GM18519 (cell line): Measurements from ENCODE around the gene KRTAP10-11.
"Not testable (repeated sequence)": the region's sequence is repeated elsewhere in the genome, so short reads cannot be mapped to it uniquely, and the experiment has no call there.

Source experiments
- ATAC-seq: cut with Tn5 transposase; IDR thresholded peaks from one replicate; pipeline ENCODE4 v1.9.1; 2021; ENCODE audit warnings: mild to moderate bottlenecking, moderate library complexity; ENCODE audit not compliant: unreplicated experiment, low FRiP score

The KRTAP10-11 gene

DNA sequence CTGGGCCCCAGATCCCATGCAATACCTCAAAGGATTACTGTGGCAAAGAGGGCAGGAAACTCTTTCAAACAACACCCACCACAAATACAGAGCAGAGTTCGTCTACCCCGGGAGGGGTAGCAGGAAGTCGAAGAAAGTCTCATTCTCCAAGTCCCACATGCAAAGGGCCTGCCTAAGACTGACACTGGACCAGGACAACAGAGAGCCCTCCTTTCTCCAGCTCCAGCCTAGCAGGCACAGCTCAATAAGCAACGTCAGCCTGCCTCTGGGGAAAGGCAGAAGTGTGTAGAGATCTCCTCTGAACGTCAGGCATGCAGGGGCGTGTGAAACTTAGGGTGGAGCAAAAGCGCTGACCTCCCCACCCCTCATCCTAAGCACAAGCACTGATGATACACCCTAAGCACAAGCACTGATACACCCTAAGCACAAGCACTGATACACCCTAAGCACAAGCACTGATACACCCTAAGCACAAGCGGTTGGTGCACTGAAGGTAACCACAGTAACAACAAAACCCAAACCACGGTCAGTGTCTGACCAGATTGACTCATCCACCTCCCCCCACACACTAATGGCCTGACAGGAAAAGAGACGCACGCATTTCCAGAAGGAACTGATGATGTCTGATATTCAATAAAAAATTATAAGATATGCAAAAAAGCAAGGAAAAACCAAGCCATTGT, 12.8 kb downstream of the KRTAP10-11 start:
- no peak for ATAC-seq

DNA sequence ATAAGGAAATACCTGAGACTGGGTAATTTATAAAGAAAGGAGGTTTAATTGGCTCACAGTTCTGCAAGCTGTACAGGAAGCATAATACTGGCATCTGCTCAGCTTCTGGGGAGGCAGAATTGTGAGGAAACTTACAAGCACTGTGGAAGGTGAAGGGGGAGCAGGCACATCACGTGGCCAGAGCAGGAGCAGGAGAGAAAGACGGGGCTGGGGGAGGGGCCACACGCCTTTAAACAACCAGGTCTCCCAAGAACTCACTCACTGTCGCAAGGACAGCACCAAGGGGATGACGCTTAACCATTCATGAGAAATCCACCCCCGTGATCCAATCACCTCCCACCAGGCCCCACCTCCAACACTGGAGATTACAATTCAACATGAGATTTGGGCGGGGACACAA, 15.4 kb downstream of the KRTAP10-11 start:
- ATAC-seq: not testable (repeated sequence)

- ATAC-seq: no peak
These were observed 18.5 kb downstream of the KRTAP10-11 start for GRCh38 chr21:44664691-44665090.

DNA sequence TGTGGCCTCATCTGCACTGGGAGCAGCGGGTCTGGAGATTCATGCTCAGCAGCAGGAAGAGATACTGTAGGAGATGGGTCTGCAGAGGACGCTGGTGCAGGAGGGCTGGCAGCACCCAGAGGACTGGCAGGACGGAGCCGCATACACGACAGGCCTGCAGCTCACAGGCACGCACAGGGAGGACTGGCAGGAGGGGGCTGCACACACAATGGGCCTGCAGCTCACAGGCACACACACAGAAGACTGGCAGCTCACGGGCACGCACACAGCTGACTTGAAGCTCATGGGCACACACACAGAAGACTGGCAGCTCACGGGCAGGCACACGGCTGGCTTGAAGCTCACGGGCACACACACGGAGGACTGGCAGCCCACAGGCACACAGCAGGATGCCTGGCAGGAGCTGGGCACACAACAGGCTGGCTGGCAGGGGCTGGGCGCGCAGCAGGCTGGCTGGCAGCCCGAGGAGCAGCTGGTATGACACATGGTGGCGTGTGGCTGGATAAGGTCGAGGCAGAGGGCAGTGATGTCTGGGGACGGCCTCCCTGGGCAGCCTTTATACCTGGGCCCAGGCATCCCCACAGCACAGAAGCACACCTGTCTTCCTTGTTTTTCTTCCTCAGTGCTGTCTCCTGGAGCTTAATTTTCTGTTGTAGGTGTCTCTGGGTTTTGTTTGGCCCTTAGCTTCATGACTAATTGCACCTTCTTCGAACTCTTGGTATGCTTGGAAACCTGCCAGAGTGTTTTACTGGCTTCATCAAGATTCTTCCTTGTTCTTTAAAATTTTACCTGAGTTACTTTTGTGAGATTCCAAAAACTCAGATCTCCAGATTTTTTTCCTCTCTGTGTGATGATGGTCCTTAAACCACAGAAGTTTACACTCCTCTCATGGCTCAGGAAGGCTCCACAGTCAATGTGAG, 20.4 kb downstream of the KRTAP10-11 start, which contains the start of gene KRTAP12-2:
TSS of gene KRTAP12-2 (minus strand) at position 527 of the 920 bp plus-strand sequence. CDS start at position 486, 41 bp downstream.
- ATAC-seq: no peak

GRCh38 chr21:44667612-44668011, 21.4 kb downstream of the KRTAP10-11 start:
- ATAC-seq: no peak

GRCh38 chr21:44670642-44671432, 24.6 kb downstream of the KRTAP10-11 start:
- ATAC-seq: no peak

- ATAC-seq: no peak
These were observed 25.7 kb downstream of the KRTAP10-11 start for GRCh38 chr21:44671911-44672310.

DNA sequence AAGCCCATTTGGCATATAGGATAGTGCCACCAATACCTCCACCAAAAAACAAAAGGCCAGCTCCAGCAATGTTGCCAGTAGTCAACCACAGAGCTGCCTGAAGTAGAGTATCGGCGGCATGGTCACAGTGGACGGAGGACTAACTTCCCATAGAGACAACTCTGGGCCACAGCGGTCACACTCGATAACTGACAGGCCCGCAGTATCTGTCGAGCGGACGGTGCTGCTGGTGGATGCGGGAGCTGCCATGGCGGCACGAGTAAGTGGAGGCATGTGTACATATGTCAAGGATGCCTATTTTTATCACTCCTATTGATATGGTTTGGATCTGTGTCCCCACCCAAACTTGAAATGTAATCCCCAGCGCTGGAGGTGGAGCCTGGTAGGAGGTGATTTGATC, 31.7 kb downstream of the KRTAP10-11 start:
- no peak for ATAC-seq

DNA sequence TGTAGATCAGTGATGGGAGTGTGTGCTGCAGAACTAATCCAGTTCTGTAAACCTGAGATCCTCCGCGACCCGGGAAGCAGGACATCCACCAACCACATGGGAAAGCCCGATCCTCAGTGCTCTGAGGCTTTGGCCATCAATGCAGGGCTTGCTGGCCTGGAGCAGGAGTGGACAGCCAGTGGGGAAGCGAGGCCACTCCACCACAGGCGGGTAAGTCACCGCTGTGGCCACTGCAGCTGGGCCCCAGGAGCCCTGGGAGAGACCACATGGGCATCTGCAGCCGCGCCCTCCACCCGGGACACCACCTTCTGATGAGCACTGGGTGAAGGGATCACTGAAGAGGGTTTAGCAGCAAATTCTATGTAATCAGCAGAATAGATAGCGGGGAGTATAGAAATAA, 34.9 kb downstream of the KRTAP10-11 start:
- no peak for ATAC-seq

- no peak for ATAC-seq
These were observed 35.8 kb downstream of the KRTAP10-11 start, which contains the start of gene KRTAP12-1 for GRCh38 chr21:44681861-44682579. KRTAP12-1 (minus strand) TSS chr21:44682163; CDS start chr21:44682123, 40 bp downstream.

- no peak for ATAC-seq
These were observed 36.5 kb downstream of the KRTAP10-11 start for GRCh38 chr21:44682580-44683151.

GRCh38 chr21:44684077-44684476, 37.9 kb downstream of the KRTAP10-11 start:
- ATAC-seq: no peak

DNA sequence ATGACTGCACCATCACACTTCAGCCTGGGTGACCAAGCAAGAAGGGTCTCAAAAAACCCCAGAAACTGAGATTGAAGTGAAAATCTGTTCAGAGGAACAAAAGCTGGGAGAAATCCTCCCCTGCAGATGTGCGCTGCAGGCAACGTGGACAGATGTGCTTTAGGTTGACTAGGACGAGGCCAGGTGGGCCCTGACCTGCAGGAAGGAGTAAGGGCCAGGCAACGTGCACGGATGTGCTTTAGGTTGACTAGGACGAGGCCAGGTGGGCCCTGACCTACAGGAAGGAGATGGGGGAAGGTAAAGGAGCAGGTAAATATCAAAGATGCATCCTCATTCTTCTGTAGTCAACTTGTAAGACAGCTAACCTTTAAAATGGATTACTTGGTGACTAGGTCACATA, 38.3 kb downstream of the KRTAP10-11 start:
- no peak for ATAC-seq

DNA sequence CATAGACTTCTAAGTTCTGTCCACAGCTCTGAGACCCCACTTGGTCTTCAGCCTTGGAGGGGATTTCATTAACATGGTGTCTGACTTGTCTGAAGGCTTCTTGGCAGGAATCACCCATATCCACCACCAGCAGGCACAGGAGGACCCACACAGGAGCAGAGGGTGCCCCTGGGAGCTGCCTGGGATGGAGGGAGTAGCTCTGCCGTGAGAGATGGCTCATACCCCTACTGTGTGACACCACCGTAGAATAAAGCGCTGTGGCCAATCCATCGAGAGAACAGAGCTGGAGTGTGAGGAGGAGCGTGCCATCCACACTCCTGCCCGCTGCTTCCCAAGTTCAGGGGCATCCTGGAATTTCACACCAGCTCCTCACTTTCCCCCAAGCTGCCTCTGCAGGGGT, 38.8 kb downstream of the KRTAP10-11 start:
- ATAC-seq: not testable (repeated sequence)

- ATAC-seq: no peak
These were observed 40.0 kb downstream of the KRTAP10-11 start for GRCh38 chr21:44686000-44686781.

DNA sequence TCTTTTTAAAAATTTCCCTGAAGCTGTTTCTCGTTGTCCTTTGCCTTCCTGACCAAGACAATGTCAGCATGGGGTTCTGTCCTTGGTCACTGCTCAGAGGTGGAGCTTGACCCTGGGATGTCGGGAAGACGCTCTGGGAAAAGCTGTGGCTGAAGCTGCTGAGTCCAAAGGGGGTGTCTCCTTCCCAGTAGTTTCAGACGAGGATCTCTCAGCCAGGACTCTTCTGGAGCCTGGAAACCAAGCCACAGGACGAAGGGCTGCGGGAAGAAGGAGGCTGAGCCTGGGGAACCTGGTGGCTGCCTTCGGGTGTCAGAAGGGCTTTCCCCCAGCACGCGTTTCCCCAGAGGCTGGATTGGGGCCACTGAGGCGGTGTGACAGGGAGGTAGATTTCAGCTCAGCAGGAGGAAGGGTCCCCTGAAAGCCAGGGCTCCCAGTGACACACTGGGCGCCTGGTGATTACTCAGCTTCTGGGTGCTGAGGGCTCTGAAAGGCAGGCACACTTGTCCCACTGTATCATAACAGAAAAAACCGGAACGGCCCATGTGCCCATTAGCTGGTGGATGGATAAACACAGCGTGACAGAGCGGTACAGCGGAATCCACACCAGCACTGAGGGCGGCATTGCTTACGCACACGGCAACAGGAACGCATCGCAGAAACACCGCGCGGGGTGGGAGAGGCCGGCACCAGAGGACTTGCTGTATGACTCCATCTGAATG, 40.8 kb downstream of the KRTAP10-11 start:
- ATAC-seq: no peak

- no peak for ATAC-seq
These were observed 41.5 kb downstream of the KRTAP10-11 start for GRCh38 chr21:44687671-44688070.

DNA sequence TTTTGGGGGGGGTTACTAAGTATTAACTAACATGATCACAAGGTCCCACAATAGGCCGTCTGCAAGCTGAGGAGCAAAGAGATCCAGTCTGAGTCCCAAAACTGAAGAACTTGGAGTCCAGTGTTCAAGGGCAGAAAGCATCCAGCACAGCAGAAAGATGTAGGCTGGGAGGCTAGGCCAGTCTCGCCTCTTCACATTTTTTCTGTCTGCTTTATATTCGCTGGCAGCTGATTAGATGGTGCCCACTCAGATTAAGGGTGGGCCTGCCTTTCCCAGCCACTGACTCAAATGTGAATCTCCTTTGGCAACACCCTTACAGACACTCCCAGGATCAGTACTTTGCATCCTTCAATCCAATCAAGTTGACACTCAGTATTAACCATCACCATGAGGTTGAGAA, 43.5 kb downstream of the KRTAP10-11 start:
- not testable (repeated sequence) for ATAC-seq
